Uterus (tissue), 2 donors: ENCODE data around the gene USP22.

Experiments used
- POLR2A ChIP-seq, 2 donors: fragments of 450-650 bp; IDR thresholded peaks; one replicate each; pipeline ENCODE4 v1.6.1; 2016; ENCODE audit warnings: antibody characterized with exemption in 2 of 2, mild to moderate bottlenecking in 1 of 2, moderate library complexity in 1 of 2
- TF ChIP-seq, protein P1 (sequence below), 4 experiments: fragments of 200-600 bp in 2 of 4; fragments of 450-650 bp in 2 of 4; sonication (generic) in 2 of 4; IDR thresholded peaks; one replicate each; pipeline ENCODE4 v1.5.1; 2016 to 2019; ENCODE audit warnings: antibody characterized with exemption in 4 of 4, mild to moderate bottlenecking in 2 of 4, moderate library complexity in 1 of 4

DNA sequence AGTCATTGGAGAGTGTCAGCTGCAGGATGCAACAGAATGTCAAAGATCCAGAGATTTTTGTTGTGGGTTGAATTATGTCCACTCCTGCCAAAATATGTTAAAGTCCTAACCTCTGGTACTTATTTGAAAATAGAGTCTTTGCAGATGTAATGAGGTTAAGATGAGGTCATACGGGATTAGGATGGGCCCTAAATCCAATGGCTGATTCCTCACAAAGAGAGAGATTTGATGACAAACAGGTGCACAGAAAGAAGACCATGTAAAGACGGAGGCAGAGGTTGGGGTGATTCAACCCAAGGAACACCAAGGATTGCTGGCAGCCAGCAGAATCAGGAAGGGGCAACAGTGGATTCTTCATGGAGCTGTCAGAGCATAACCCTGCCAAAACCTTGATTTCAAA is 34.5 kb upstream of the USP22 start:
- TF ChIP-seq, protein P1, sequence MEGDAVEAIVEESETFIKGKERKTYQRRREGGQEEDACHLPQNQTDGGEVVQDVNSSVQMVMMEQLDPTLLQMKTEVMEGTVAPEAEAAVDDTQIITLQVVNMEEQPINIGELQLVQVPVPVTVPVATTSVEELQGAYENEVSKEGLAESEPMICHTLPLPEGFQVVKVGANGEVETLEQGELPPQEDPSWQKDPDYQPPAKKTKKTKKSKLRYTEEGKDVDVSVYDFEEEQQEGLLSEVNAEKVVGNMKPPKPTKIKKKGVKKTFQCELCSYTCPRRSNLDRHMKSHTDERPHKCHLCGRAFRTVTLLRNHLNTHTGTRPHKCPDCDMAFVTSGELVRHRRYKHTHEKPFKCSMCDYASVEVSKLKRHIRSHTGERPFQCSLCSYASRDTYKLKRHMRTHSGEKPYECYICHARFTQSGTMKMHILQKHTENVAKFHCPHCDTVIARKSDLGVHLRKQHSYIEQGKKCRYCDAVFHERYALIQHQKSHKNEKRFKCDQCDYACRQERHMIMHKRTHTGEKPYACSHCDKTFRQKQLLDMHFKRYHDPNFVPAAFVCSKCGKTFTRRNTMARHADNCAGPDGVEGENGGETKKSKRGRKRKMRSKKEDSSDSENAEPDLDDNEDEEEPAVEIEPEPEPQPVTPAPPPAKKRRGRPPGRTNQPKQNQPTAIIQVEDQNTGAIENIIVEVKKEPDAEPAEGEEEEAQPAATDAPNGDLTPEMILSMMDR (IDR thresholded peaks at IDR 0.05), result no peak
- TF ChIP-seq POLR2A (IDR thresholded peaks at IDR 0.05), result no peak
